Smooth muscle cell (in vitro differentiated cells): ENCODE results near the gene PSMC2. TPM values are rescaled to one million over a fixed set of nuclear protein-coding genes. Genes with fewer than 3 reads are reported as not detected.

ENCODE experiments used
- DNase-seq: peaks from one replicate; lab custom pipeline; 2025; ENCODE audit not compliant: unreplicated experiment; lab: John Stamatoyannopoulos, UW
- H2AFZ ChIP-seq: fragments of 200-600 bp; sonication (generic); 2 replicates; pipeline ENCODE4 v1.6.0; 2016; ENCODE audit warnings: antibody characterized with exemption, low read depth, mild to moderate bottlenecking
- H3F3A ChIP-seq: fragments of 200-600 bp; sonication (generic); 2 replicates; pipeline ENCODE4 v1.6.0; 2017; ENCODE audit warnings: antibody characterized with exemption, low read depth
- H3K27ac ChIP-seq: fragments of 200-600 bp; sonication (generic); 2 replicates; pipeline ENCODE4 v1.5.1; 2016; ENCODE audit warnings: low read depth, mild to moderate bottlenecking
- H3K27me3 ChIP-seq: fragments of 200-600 bp; sonication (generic); 2 replicates; pipeline ENCODE4 v1.6.1; 2016; ENCODE audit warnings: low read depth, mild to moderate bottlenecking
- H3K36me3 ChIP-seq: fragments of 200-600 bp; sonication (generic); 2 replicates; pipeline ENCODE4 v1.5.1; 2016; ENCODE audit warnings: low read depth
- H3K4me1 ChIP-seq: fragments of 200-600 bp; sonication (generic); 2 replicates; pipeline ENCODE4 v1.5.1; 2016; ENCODE audit warnings: low read depth
- H3K4me2 ChIP-seq: fragments of 200-600 bp; sonication (generic); 2 replicates; pipeline ENCODE4 v1.6.0; 2016; ENCODE audit warnings: mild to moderate bottlenecking
- H3K4me3 ChIP-seq: fragments of 200-600 bp; sonication (generic); 2 replicates; pipeline ENCODE4 v1.5.1; 2016; ENCODE audit warnings: mild to moderate bottlenecking
- H3K79me2 ChIP-seq: fragments of 200-600 bp; sonication (generic); 2 replicates; pipeline ENCODE4 v1.6.0; 2016; ENCODE audit warnings: low read depth, mild to moderate bottlenecking
- H3K9ac ChIP-seq: fragments of 200-600 bp; sonication (generic); 2 replicates; pipeline ENCODE4 v1.6.0; 2016; ENCODE audit warnings: low read depth
- H3K9me3 ChIP-seq: fragments of 200-600 bp; sonication (generic); replicated peaks from 2 replicates; pipeline ENCODE4 v1.5.1; 2016; ENCODE audit warnings: low read depth
- H4K20me1 ChIP-seq: fragments of 200-600 bp; sonication (generic); 2 replicates; pipeline ENCODE4 v1.6.0; 2016; ENCODE audit warnings: low read depth
- CTCF ChIP-seq: fragments of 200-600 bp; sonication (generic); IDR thresholded peaks from 2 replicates; pipeline ENCODE4 v1.5.1; 2017; ENCODE audit warnings: borderline replicate concordance, mild to moderate bottlenecking, antibody characterized with exemption; ENCODE audit not compliant: insufficient read depth, poor library complexity, severe bottlenecking
- WGBS: methylation state at CpG from one replicate; pipeline ENCODE4 v1.1.7; 2016; ENCODE audit warnings: low lambda C conversion rate; 5-methylcytosine and 5-hydroxymethylcytosine counted together
- polyA plus RNA-seq: library from polyadenylated mRNA; unstranded; fragments of >200 nt; fragmentation: Nextera tagmentation; extraction: Ambion mirVana; gene quantifications from 2 replicates; pipeline ENCODE4 v1.2.1, GENCODE V29; 2016
- total RNA-seq: library from RNA; depleted of rRNA; stranded (reverse); fragments of >200 nt; gene quantifications from 2 replicates; pipeline ENCODE4 v1.2.3, GENCODE V29; 2014

Gene PSMC2
- total and polyA plus RNA-seq, 2 experiments from 2014 or later, result 129 to 150 TPM

GRCh38 chr7:103387242-103387641 lies 39.8 kb downstream of the PSMC2 start:
- H3K36me3 ChIP-seq, result no peaks in the 10 kb centered on the region
- no peaks in the 10 kb centered on the region for H3K4me1 ChIP-seq
- TF ChIP-seq CTCF, result no peak
- WGBS, result 97% methylated on average over 1 of the region's 1 CpG
- no peak overlapping the region for H3K27ac ChIP-seq
- H3K27me3 ChIP-seq, result peaks cover 6% of the 10 kb centered on the region
- H2AFZ ChIP-seq, result no peak overlapping the region
- H3K9ac ChIP-seq, result no peak overlapping the region
- no peak overlapping the region for H3K4me2 ChIP-seq
- no peak overlapping the region for H3K4me3 ChIP-seq
- H3F3A ChIP-seq, result no peaks in the 10 kb centered on the region
- no peak for DNase-seq
- no peaks in the 10 kb centered on the region for H3K9me3 ChIP-seq
- no peaks in the 10 kb centered on the region for H3K79me2 ChIP-seq
- H4K20me1 ChIP-seq, result no peaks in the 10 kb centered on the region

- peaks cover 6% of the 10 kb centered on the region for H3K27me3 ChIP-seq
- H3K79me2 ChIP-seq, result no peaks in the 10 kb centered on the region
- H3K36me3 ChIP-seq, result no peaks in the 10 kb centered on the region
- no peaks in the 10 kb centered on the region for H4K20me1 ChIP-seq
- H3K9me3 ChIP-seq, result no peaks in the 10 kb centered on the region
- DNase-seq, result no peak
- no peak overlapping the region for H3K4me3 ChIP-seq
- H3K4me1 ChIP-seq, result no peaks in the 10 kb centered on the region
- H3F3A ChIP-seq, result no peaks in the 10 kb centered on the region
- TF ChIP-seq CTCF, result no peak
- H2AFZ ChIP-seq, result no peak overlapping the region
- H3K9ac ChIP-seq, result no peak overlapping the region
- H3K27ac ChIP-seq, result no peak overlapping the region
- H3K4me2 ChIP-seq, result no peak overlapping the region
- 93% methylated on average over 4 of the region's 4 CpGs for WGBS
Observed at GRCh38 chr7:103388469-103389140, 41.2 kb downstream of the PSMC2 start.

- Histone ChIP-seq H3K4me1 (no peaks in the 10 kb centered on the region), H3K9ac (no peak overlapping the region), H3K9me3 (no peaks in the 10 kb centered on the region), H3K36me3 (no peaks in the 10 kb centered on the region), H3K27me3 (peaks cover 6% of the 10 kb centered on the region), H3K79me2 (no peaks in the 10 kb centered on the region), H3K27ac (no peak overlapping the region), H4K20me1 (no peaks in the 10 kb centered on the region), H2AFZ (no peak overlapping the region), H3F3A (no peaks in the 10 kb centered on the region), H3K4me3 (no peak overlapping the region), H3K4me2 (no peak overlapping the region)
- no peak for TF ChIP-seq CTCF
- no peak for DNase-seq
- 95% methylated on average over 3 of the region's 3 CpGs for WGBS
Observed at GRCh38 chr7:103389263-103389662, 41.8 kb downstream of the PSMC2 start.

- Histone ChIP-seq H2AFZ (no peak overlapping the region), H3K27ac (no peak overlapping the region), H3F3A (no peaks in the 10 kb centered on the region), H3K36me3 (no peaks in the 10 kb centered on the region), H3K4me3 (no peak overlapping the region), H3K27me3 (peaks cover 6% of the 10 kb centered on the region), H3K9ac (no peak overlapping the region), H3K4me1 (no peaks in the 10 kb centered on the region), H3K9me3 (no peaks in the 10 kb centered on the region), H3K4me2 (no peak overlapping the region), H3K79me2 (no peaks in the 10 kb centered on the region), H4K20me1 (no peaks in the 10 kb centered on the region)
- no peak for DNase-seq
- no peak for TF ChIP-seq CTCF
- 92% methylated on average over 5 of the region's 5 CpGs for WGBS
Observed at GRCh38 chr7:103391150-103391549, 43.7 kb downstream of the PSMC2 start.
